ENCODE measurements around the gene AXIN2. TPM values are rescaled to one million over a fixed set of nuclear protein-coding genes. Genes with fewer than 3 reads are reported as not detected.

Gene AXIN2
- total and polyA plus RNA-seq, 10 of the 15 experiments (the other 5 are each of a cell fraction or from before 2014, with no cell fraction given): 0.47 to 7.8 (median 3.1) TPM

GRCh38 chr17:65556014-65556909, 5.2 kb downstream of the AXIN2 start:
- ChIA-PET SMC1A (ENCODE audit: uncharacterized antibody, unreplicated experiment) (interaction anchor here (0.8 to 5.3 kb wide), 17 partner anchors 9 to 431 kb away, joined by 3 to 36 read pairs (median 3); no protein-coding TSS in a partner anchor), RAD21 (ENCODE audit: unreplicated experiment) (interaction anchor here (0.8 to 3.5 kb wide), 8 partner anchors 13 to 262 kb away, joined by 3 to 17 read pairs (median 4); no protein-coding TSS in a partner anchor), CTCF (interaction anchor here (0.6 to 2.5 kb wide), 24 partner anchors 10 to 583 kb away, joined by 3 to 18 read pairs (median 4); no protein-coding TSS in a partner anchor), POLR2A (interaction anchor here (1.1 to 1.2 kb wide), 2 partner anchors 11 to 261 kb away, joined by 3 to 6 read pairs; no protein-coding TSS in a partner anchor)
- FAIRE-seq (peak; percentile 90), ATAC-seq (peak; percentile 72), DNase-seq (ENCODE audit: low read depth, low spot score) (no peak)
- Histone ChIP-seq H2AFZ (ENCODE audit: control insufficient read depth, low read depth, low read length) (no peak overlapping the region), H3K4me1 (ENCODE audit: control insufficient read depth, insufficient read depth, low read length) (peaks cover 4% of the 10 kb centered on the region; the same call in 1 of the 2 replicates), H4K20me1 (ENCODE audit: control insufficient read depth, insufficient read depth) (no peaks in the 10 kb centered on the region; the same call in 1 of the 2 replicates), H3K36me3 (ENCODE audit: control insufficient read depth in 2 of 2, insufficient read depth in 2 of 2, low read length in 1 of 2) (no peaks in the 10 kb centered on the region; a peak in 1 of 4 replicates), H3K27me3 (replicated peaks in 1 of 2; ENCODE audit: control insufficient read depth in 2 of 2, insufficient read depth in 2 of 2, low read length in 1 of 2) (peaks cover 0 to 5% of the 10 kb centered on the region in 2 experiments; a peak in 2 of 4 replicates), H3K79me2 (ENCODE audit: control insufficient read depth, insufficient read depth, low read length) (no peaks in the 10 kb centered on the region; the same call in 1 of the 2 replicates), H3K9ac (ENCODE audit: control insufficient read depth, insufficient read depth, low read length) (peak overlapping the region; percentile 35; the same call in 1 of the 2 replicates), H3K9me3 (replicated peaks; ENCODE audit: control insufficient read depth, insufficient read depth, low read length) (no peaks in the 10 kb centered on the region), H3K27ac (ENCODE audit: control insufficient read depth, insufficient read depth) (no peak overlapping the region), H3K4me3 (peak overlapping the region; percentile 49; the same call in 1 of the 2 replicates), H3K4me2 (ENCODE audit: control insufficient read depth, insufficient read depth) (peak overlapping the region; percentile 20)
- 38% methylated on average over 16 of the region's 17 CpGs for WGBS (ENCODE audit: insufficient coverage, insufficient replicate concordance, low lambda C conversion rate, missing lambda C conversion rate)
- intact Hi-C loops (cut with micrococcal nuclease; ENCODE audit: unreplicated experiment) (loop anchor here (1.0 to 5.0 kb wide), 5 partner anchors 99 to 609 kb away; no protein-coding TSS in a partner anchor), in situ Hi-C loops (cut with MboI) (loop anchor here (5.0 to 25.0 kb wide), 2 partner anchors 324 to 594 kb away; no protein-coding TSS in a partner anchor)
- BruUV-seq (replicated peaks): no TSS peak
- TF ChIP-seq DPF2 (IDR thresholded peaks at IDR 0.05) (0 out of 2 replicates have a peak, but pooled peaks have one; percentile 19), TCF12 (IDR thresholded peaks at IDR 0.05; ENCODE audit: low read depth, low read length) (no peak), ZNF274 (IDR thresholded peaks at IDR 0.05; ENCODE audit: insufficient read depth, insufficient read length) (no peak), TCF7 (IDR thresholded peaks at IDR 0.05; ENCODE audit: borderline replicate concordance) (no peak), EED (IDR thresholded peaks at IDR 0.05; ENCODE audit: low read depth) (no peak), BCLAF1 (IDR thresholded peaks at IDR 0.05) (no peak), REST (IDR thresholded peaks at IDR 0.05; ENCODE audit: low read depth, low read length) (no peak), PAX5 (IDR thresholded peaks at IDR 0.05; ENCODE audit: borderline replicate concordance, low read depth, low read length) (no peak), ATF3 (IDR thresholded peaks at IDR 0.05; ENCODE audit: borderline replicate concordance, extremely low read depth, low read depth, low read length) (0 out of 2 replicates have a peak, but pooled peaks have one; percentile 12), RAD21 (IDR thresholded peaks at IDR 0.05; ENCODE audit: insufficient read depth, low read depth, low read length) (peak; percentile 58), MEF2B (IDR thresholded peaks at IDR 0.05; ENCODE audit: partially characterized antibody, poor library complexity, severe bottlenecking) (peak; percentile 16), KLF5 (IDR thresholded peaks at IDR 0.05; ENCODE audit: partially characterized antibody) (no peak)
